ENCODE data around the gene CREB3L2. TPM values are rescaled to one million over a fixed set of nuclear protein-coding genes. Genes with fewer than 3 reads are reported as not detected.
"Not testable (repeated sequence)": the region's sequence is repeated elsewhere in the genome, so short reads cannot be mapped to it uniquely, and the experiment has no call there.

The CREB3L2 gene
- total and polyA plus RNA-seq, 4 donors, result 13.0 to 25.7 (median 19.5) TPM

- H3K27ac ChIP-seq (ENCODE audit: low read depth, low read length); H3K4me3 ChIP-seq (ENCODE audit: low read depth, low read length); H3K36me3 ChIP-seq (ENCODE audit: control insufficient read depth, insufficient read depth, low read length); H3K4me1 ChIP-seq (ENCODE audit: control insufficient read depth, insufficient read depth, low read length); H3K27me3 ChIP-seq (ENCODE audit: control insufficient read depth, insufficient read depth, low read length); DNase-seq (ENCODE audit: low read depth in 4 of 6, low spot score in 6 of 6): not testable (repeated sequence)
- 100% methylated on average over 2 of the region's 2 CpGs for WGBS (ENCODE audit: insufficient coverage)
- peaks cover 14% of the 10 kb centered on the region for H3K9me3 ChIP-seq (ENCODE audit: control insufficient read depth, insufficient read depth, low read length)
Measured at GRCh38 chr7:137832990-137833389, 168.9 kb downstream of the CREB3L2 start.

GRCh38 chr7:137832382-137832781 lies 169.5 kb downstream of the CREB3L2 start:
- 83% methylated on average over 2 of the region's 2 CpGs for WGBS (ENCODE audit: insufficient coverage)
- H3K36me3 ChIP-seq (ENCODE audit: control insufficient read depth, insufficient read depth, low read length), result no peaks in the 10 kb centered on the region
- H3K27ac ChIP-seq (ENCODE audit: low read depth, low read length), result no peak overlapping the region
- H3K27me3 ChIP-seq (ENCODE audit: control insufficient read depth, insufficient read depth, low read length), result no peaks in the 10 kb centered on the region
- DNase-seq (ENCODE audit: low read depth in 4 of 6, low spot score in 6 of 6), result no peak
- no peaks in the 10 kb centered on the region for H3K4me1 ChIP-seq (ENCODE audit: control insufficient read depth, insufficient read depth, low read length)
- H3K4me3 ChIP-seq (ENCODE audit: low read depth, low read length), result no peak overlapping the region
- peaks cover 14% of the 10 kb centered on the region for H3K9me3 ChIP-seq (ENCODE audit: control insufficient read depth, insufficient read depth, low read length)

DNA sequence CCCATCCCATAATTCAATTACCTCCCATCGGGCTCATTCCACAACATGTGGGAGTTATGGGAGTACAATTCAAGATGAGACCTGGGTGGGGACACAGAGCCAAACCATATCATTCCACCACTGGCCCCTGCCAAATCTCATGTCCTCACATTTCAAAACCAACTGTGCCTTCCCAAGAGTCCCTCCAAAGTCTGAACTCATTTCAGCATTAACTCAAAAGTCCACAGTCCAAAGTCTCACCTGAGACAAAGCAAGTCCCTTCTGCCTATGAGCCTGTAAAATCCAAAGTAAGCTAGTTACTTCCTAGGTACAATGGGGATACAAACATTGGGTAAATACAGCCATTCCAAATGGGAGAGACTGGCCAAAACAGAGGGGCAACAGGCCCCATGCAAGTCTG lies 170.3 kb downstream of the CREB3L2 start:
- H3K36me3 ChIP-seq (ENCODE audit: control insufficient read depth, insufficient read depth, low read length); H3K27me3 ChIP-seq (ENCODE audit: control insufficient read depth, insufficient read depth, low read length); H3K4me1 ChIP-seq (ENCODE audit: control insufficient read depth, insufficient read depth, low read length); H3K27ac ChIP-seq (ENCODE audit: low read depth, low read length); H3K4me3 ChIP-seq (ENCODE audit: low read depth, low read length); DNase-seq (ENCODE audit: low read depth in 4 of 6, low spot score in 6 of 6): not testable (repeated sequence)
- WGBS (ENCODE audit: insufficient coverage), result 17% methylated on average over 1 of the region's 1 CpG
- peaks cover 14% of the 10 kb centered on the region for H3K9me3 ChIP-seq (ENCODE audit: control insufficient read depth, insufficient read depth, low read length)

DNA sequence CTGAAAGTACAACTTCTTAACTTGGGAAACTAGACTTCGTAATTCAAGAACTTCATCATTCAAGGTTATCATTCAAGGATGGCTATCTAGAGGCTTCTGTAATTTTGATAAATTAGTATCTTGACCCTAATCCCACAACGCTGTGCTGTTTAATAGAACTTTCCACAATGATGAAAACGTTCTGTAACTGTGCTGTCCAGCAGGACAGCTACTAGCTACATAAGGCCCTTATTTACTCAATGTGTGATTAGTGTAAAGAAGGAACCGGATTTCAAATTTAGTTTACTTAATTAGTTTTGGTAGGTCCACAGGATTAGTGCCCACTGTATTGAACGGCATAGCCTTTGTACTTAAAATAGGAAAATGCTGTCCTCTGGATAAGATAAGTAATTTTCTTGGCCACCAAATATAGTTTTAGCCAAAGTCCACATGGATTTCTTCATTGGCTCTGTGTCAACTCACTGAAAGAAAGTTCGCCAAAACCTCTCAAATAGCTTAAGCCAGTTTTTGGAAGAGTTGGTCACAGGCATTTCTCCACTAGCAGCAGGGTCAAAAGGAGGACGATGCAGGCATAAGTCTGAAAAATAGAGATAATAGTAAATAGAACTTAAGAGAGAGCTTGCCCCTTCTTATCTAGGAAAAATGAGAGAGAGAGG lies 172.4 kb downstream of the CREB3L2 start:
- Histone ChIP-seq H3K27me3 (ENCODE audit: control insufficient read depth, insufficient read depth, low read length) (no peaks in the 10 kb centered on the region), H3K4me3 (ENCODE audit: low read depth, low read length) (no peak overlapping the region), H3K9me3 (ENCODE audit: control insufficient read depth, insufficient read depth, low read length) (peaks cover 14% of the 10 kb centered on the region), H3K27ac (ENCODE audit: low read depth, low read length) (no peak overlapping the region), H3K4me1 (ENCODE audit: control insufficient read depth, insufficient read depth, low read length) (no peaks in the 10 kb centered on the region), H3K36me3 (ENCODE audit: control insufficient read depth, insufficient read depth, low read length) (no peaks in the 10 kb centered on the region)
- DNase-seq (ENCODE audit: low read depth in 4 of 6, low spot score in 6 of 6), result no peak
- WGBS (ENCODE audit: insufficient coverage), result 83% methylated on average over 1 of the region's 7 CpGs

- Histone ChIP-seq H3K4me3 (ENCODE audit: low read depth, low read length) (no peak overlapping the region), H3K27me3 (ENCODE audit: control insufficient read depth, insufficient read depth, low read length) (no peaks in the 10 kb centered on the region), H3K36me3 (ENCODE audit: control insufficient read depth, insufficient read depth, low read length) (no peaks in the 10 kb centered on the region), H3K27ac (ENCODE audit: low read depth, low read length) (no peak overlapping the region), H3K4me1 (ENCODE audit: control insufficient read depth, insufficient read depth, low read length) (no peaks in the 10 kb centered on the region), H3K9me3 (ENCODE audit: control insufficient read depth, insufficient read depth, low read length) (peaks cover 13% of the 10 kb centered on the region)
- peak in 1 of 6 donors; percentile 34 for DNase-seq (ENCODE audit: low read depth in 4 of 6, low spot score in 6 of 6)
- 82% methylated on average over 1 of the region's 1 CpG for whole genome bisulfite sequencing (ENCODE audit: insufficient coverage)
Measured at GRCh38 chr7:137828456-137828855, 173.4 kb downstream of the CREB3L2 start.

- no peak overlapping the region for H3K27ac ChIP-seq (ENCODE audit: low read depth, low read length)
- DNase-seq (ENCODE audit: low read depth in 4 of 6, low spot score in 6 of 6), result no peak
- H3K4me1 ChIP-seq (ENCODE audit: control insufficient read depth, insufficient read depth, low read length), result peaks cover 6% of the 10 kb centered on the region
- 88% methylated on average over 2 of the region's 3 CpGs for WGBS (ENCODE audit: insufficient coverage)
- H3K4me3 ChIP-seq (ENCODE audit: low read depth, low read length), result no peak overlapping the region
- H3K9me3 ChIP-seq (ENCODE audit: control insufficient read depth, insufficient read depth, low read length), result no peaks in the 10 kb centered on the region
- H3K36me3 ChIP-seq (ENCODE audit: control insufficient read depth, insufficient read depth, low read length), result no peaks in the 10 kb centered on the region
- H3K27me3 ChIP-seq (ENCODE audit: control insufficient read depth, insufficient read depth, low read length), result no peaks in the 10 kb centered on the region
Measured at GRCh38 chr7:137825489-137825888, 176.4 kb downstream of the CREB3L2 start.

Other genes starting within 250 kb of the CREB3L2 start
- 10 to 100 TPM; 21.5 to 75.0 TPM for gene DGKI, start 155.1 kb downstream of the CREB3L2 start, total RNA-seq
- 10 to 100 TPM; 12.4 to 23.9 TPM for gene DGKI, start 155.1 kb downstream of the CREB3L2 start, polyA plus RNA-seq (ENCODE audit: insufficient read length in 2 of 2)
- not detected for gene AKR1D1, start 74.4 kb upstream of the CREB3L2 start, total RNA-seq
- under 1 TPM in 1 of 2 donors, not detected in 1; 0.18 TPM for gene AKR1D1, start 74.4 kb upstream of the CREB3L2 start, polyA plus RNA-seq (ENCODE audit: insufficient read length in 2 of 2)

Data from spinal cord (tissue), 10 donors.